DND-41 (cell line): ENCODE data around the gene LSM7.

ENCODE experiments used
- ATAC-seq: fragments of 200-7000 bp; cut with Tn5 transposase; 3 replicates; pipeline ENCODE4 v1.9.1; 2021; ENCODE audit warnings: low read depth; ENCODE audit not compliant: insufficient read depth
- DNase-seq: peaks from one replicate; pipeline ENCODE4 v3.0.0-alpha.2; 2020
- H2AFZ ChIP-seq: 2 replicates; pipeline ENCODE4 v1.6.0; 2012; ENCODE audit warnings: low read depth, low read length
- H3K27ac ChIP-seq: 2 replicates; pipeline ENCODE4 v1.5.1; 2012; ENCODE audit warnings: low read length, inconsistent platforms
- H3K27me3 ChIP-seq: fragments of 200-600 bp; sonication (generic); 2 replicates; pipeline ENCODE4 v1.6.0; 2012; ENCODE audit warnings: low read length, mild to moderate bottlenecking, inconsistent platforms; ENCODE audit not compliant: insufficient read depth, poor library complexity
- H3K36me3 ChIP-seq: 2 replicates; pipeline ENCODE4 v1.5.1; 2012; ENCODE audit warnings: low read length, inconsistent platforms; ENCODE audit not compliant: insufficient read depth
- H3K4me1 ChIP-seq: 2 replicates; pipeline ENCODE4 v1.5.1; 2012; ENCODE audit warnings: mild to moderate bottlenecking, low read length; ENCODE audit not compliant: insufficient read depth
- H3K4me2 ChIP-seq: 2 replicates; pipeline ENCODE4 v1.6.0; 2012; ENCODE audit warnings: mild to moderate bottlenecking, moderate library complexity, low read length, inconsistent platforms; ENCODE audit not compliant: insufficient read depth
- H3K4me3 ChIP-seq, 2 experiments: fragments of 200-600 bp in 1 of 2; shearing (Covaris generic) in 1 of 2; 2 replicates each; pipeline ENCODE4 v1.5.1; 2012 to 2016; ENCODE audit warnings: inconsistent platforms in 2 of 2, low read length in 2 of 2, mild to moderate bottlenecking in 2 of 2, low read depth in 1 of 2, moderate library complexity in 1 of 2
- H3K79me2 ChIP-seq: 2 replicates; pipeline ENCODE4 v1.6.0; 2012; ENCODE audit warnings: low read length, inconsistent platforms; ENCODE audit not compliant: insufficient read depth
- H3K9ac ChIP-seq: 2 replicates; pipeline ENCODE4 v1.6.0; 2012; ENCODE audit warnings: low read depth, mild to moderate bottlenecking, inconsistent platforms, low read length, moderate library complexity
- H3K9me3 ChIP-seq: 2 replicates; pipeline ENCODE4 v1.5.1; 2012; ENCODE audit warnings: low read length, moderate library complexity, mild to moderate bottlenecking, inconsistent platforms; ENCODE audit not compliant: insufficient read depth, severe bottlenecking
- H4K20me1 ChIP-seq: 2 replicates; pipeline ENCODE4 v1.6.0; 2012; ENCODE audit warnings: low read length; ENCODE audit not compliant: insufficient read depth
- CTCF ChIP-seq: IDR thresholded peaks from 2 replicates; pipeline ENCODE4 v1.5.1; 2012; ENCODE audit warnings: borderline replicate concordance, low read length, moderate library complexity, mild to moderate bottlenecking; ENCODE audit not compliant: poor library complexity, severe bottlenecking; ENCODE audit errors: extremely low read depth
- EZH2 ChIP-seq: IDR thresholded peaks from 3 replicates; pipeline ENCODE4 v1.6.1; 2012; ENCODE audit warnings: borderline replicate concordance, low read depth, mild to moderate bottlenecking, moderate library complexity, low read length, inconsistent platforms; ENCODE audit not compliant: severe bottlenecking

The LSM7 gene

GRCh38 chr19:2319551-2319950, 8.8 kb downstream of the LSM7 start:
- no peak for DNase-seq
- H3K9ac ChIP-seq: no peak overlapping the region
- no peak for ATAC-seq
- peaks cover 4% of the 10 kb centered on the region; the same call in 1 of the 2 replicates for H3K79me2 ChIP-seq
- no peaks in the 10 kb centered on the region for H3K27me3 ChIP-seq
- H3K4me3 ChIP-seq: no peak overlapping the region
- no peak overlapping the region for H3K4me2 ChIP-seq
- H2AFZ ChIP-seq: no peak overlapping the region
- H3K27ac ChIP-seq: no peak overlapping the region
- H3K9me3 ChIP-seq: no peaks in the 10 kb centered on the region
- H3K4me1 ChIP-seq: no peaks in the 10 kb centered on the region
- H3K36me3 ChIP-seq: peaks cover 21% of the 10 kb centered on the region
- peaks cover 15% of the 10 kb centered on the region for H4K20me1 ChIP-seq
- no peak for TF ChIP-seq EZH2
- TF ChIP-seq CTCF: no peak

- no peak overlapping the region for H2AFZ ChIP-seq
- no peaks in the 10 kb centered on the region for H3K79me2 ChIP-seq
- TF ChIP-seq CTCF: no peak
- TF ChIP-seq EZH2: no peak
- H3K4me1 ChIP-seq: no peaks in the 10 kb centered on the region
- peaks cover 9% of the 10 kb centered on the region; the same call in 1 of the 2 replicates for H4K20me1 ChIP-seq
- no peaks in the 10 kb centered on the region for H3K27me3 ChIP-seq
- DNase-seq (no peak), ATAC-seq (no peak)
- H3K4me3 ChIP-seq: no peak overlapping the region
- H3K36me3 ChIP-seq: peaks cover 15% of the 10 kb centered on the region
- no peak overlapping the region for H3K9ac ChIP-seq
- no peak overlapping the region for H3K4me2 ChIP-seq
- no peak overlapping the region for H3K27ac ChIP-seq
- no peaks in the 10 kb centered on the region for H3K9me3 ChIP-seq
Measured at GRCh38 chr19:2318923-2319322, 9.5 kb downstream of the LSM7 start.

GRCh38 chr19:2317756-2318155, 10.6 kb downstream of the LSM7 start:
- H3K27ac ChIP-seq: no peak overlapping the region
- no peaks in the 10 kb centered on the region for H3K79me2 ChIP-seq
- TF ChIP-seq EZH2 (no peak), CTCF (no peak)
- no peaks in the 10 kb centered on the region for H3K27me3 ChIP-seq
- ATAC-seq (no peak), DNase-seq (no peak)
- no peak overlapping the region for H3K4me2 ChIP-seq
- H3K36me3 ChIP-seq: peaks cover 3% of the 10 kb centered on the region
- no peaks in the 10 kb centered on the region for H3K4me1 ChIP-seq
- H2AFZ ChIP-seq: no peak overlapping the region
- H3K9ac ChIP-seq: no peak overlapping the region
- H3K9me3 ChIP-seq: no peaks in the 10 kb centered on the region
- peaks cover 9% of the 10 kb centered on the region; the same call in 1 of the 2 replicates for H4K20me1 ChIP-seq
- no peak overlapping the region for H3K4me3 ChIP-seq

- Histone ChIP-seq H3K79me2 (no peaks in the 10 kb centered on the region), H3K4me3 (no peak overlapping the region), H3K4me2 (no peak overlapping the region), H3K9me3 (no peaks in the 10 kb centered on the region), H3K9ac (no peak overlapping the region), H2AFZ (no peak overlapping the region), H3K27ac (no peak overlapping the region), H3K27me3 (no peaks in the 10 kb centered on the region), H3K36me3 (no peaks in the 10 kb centered on the region; the same call in 1 of the 2 replicates), H3K4me1 (no peaks in the 10 kb centered on the region), H4K20me1 (peaks cover 9% of the 10 kb centered on the region; the same call in 1 of the 2 replicates)
- ATAC-seq: no peak
- TF ChIP-seq EZH2: no peak
- no peak for TF ChIP-seq CTCF
- no peak for DNase-seq
Measured at GRCh38 chr19:2317300-2317699, 11.1 kb downstream of the LSM7 start.
